ENCODE results near the gene RMRP. TPM values are rescaled to one million over a fixed set of nuclear protein-coding genes. Genes with fewer than 3 reads are reported as not detected.

Gene RMRP
- total RNA-seq, 2 experiments from 2014 or later: 12,624 to 26,575 TPM

DNA sequence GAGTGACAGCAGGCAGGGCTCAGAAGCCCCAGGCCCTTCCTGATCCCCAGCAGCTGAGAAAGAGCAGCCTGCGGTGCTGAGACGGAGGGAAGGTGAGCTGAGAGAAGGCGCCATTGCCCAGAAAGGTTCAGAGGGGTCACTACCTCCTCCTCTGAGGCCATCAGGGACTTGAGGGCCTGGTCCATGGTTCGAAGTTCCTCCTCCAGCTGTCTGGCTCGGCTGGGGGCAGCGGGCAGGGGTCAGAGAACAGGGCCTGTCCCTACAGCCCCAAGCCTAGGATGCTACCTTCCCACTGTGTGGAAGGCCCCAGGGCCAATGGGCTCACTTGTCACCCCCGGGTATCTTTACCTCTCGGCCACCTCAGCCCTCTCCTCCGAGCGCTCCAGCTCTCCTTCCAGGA lies 27.1 kb upstream of the RMRP start:
- POLR2A ChIA-PET: interaction anchor here (0.7 to 2.0 kb wide), 3 partner anchors 26 to 46 kb away, joined by 3 to 7 read pairs (median 4); partner anchors contain the start of genes CCDC107 and RMRP
- no peaks in the 10 kb centered on the region for H3K9me2 ChIP-seq (ENCODE audit: insufficient read depth, low read length)
- H3K4me3 ChIP-seq (ENCODE audit: low read depth, low read length, poor library complexity, severe bottlenecking): no peak overlapping the region
- no peaks in the 10 kb centered on the region for H4K20me1 ChIP-seq (ENCODE audit: insufficient read depth, low read length)
- no peak for TF ChIP-seq EZH2phosphoT487 (IDR thresholded peaks at IDR 0.05; ENCODE audit: borderline replicate concordance, low read depth, low read length)
- TF ChIP-seq, protein P1, sequence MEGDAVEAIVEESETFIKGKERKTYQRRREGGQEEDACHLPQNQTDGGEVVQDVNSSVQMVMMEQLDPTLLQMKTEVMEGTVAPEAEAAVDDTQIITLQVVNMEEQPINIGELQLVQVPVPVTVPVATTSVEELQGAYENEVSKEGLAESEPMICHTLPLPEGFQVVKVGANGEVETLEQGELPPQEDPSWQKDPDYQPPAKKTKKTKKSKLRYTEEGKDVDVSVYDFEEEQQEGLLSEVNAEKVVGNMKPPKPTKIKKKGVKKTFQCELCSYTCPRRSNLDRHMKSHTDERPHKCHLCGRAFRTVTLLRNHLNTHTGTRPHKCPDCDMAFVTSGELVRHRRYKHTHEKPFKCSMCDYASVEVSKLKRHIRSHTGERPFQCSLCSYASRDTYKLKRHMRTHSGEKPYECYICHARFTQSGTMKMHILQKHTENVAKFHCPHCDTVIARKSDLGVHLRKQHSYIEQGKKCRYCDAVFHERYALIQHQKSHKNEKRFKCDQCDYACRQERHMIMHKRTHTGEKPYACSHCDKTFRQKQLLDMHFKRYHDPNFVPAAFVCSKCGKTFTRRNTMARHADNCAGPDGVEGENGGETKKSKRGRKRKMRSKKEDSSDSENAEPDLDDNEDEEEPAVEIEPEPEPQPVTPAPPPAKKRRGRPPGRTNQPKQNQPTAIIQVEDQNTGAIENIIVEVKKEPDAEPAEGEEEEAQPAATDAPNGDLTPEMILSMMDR (conservative IDR thresholded peaks at IDR 0.05; ENCODE audit: low read length): no peak
- intact Hi-C loops (cut with micrococcal nuclease; ENCODE audit: unreplicated experiment): no loop called here
- H3K79me2 ChIP-seq (ENCODE audit: insufficient read depth, low read depth, low read length): no peaks in the 10 kb centered on the region
- CTCF ChIA-PET (ENCODE audit: unreplicated experiment): interaction anchor here (0.9 kb wide), 1 partner anchor 11 kb away, joined by 4 read pairs; no protein-coding TSS in a partner anchor
- BruUV-seq (replicated peaks): no TSS peak
- H3K4me1 ChIP-seq (ENCODE audit: insufficient read depth, low read length, poor library complexity, severe bottlenecking): peaks cover 60% of the 10 kb centered on the region
- no peak for DNase-seq (ENCODE audit: low spot score)
- no peaks in the 10 kb centered on the region for H3K36me3 ChIP-seq (ENCODE audit: insufficient read depth, low read length)
- no peak overlapping the region for H3K4me2 ChIP-seq (ENCODE audit: low read length)
- H3K9me3 ChIP-seq (ENCODE audit: low read length): no peaks in the 10 kb centered on the region
- no peak overlapping the region for H3K27ac ChIP-seq (ENCODE audit: low read depth, low read length, poor library complexity, severe bottlenecking)
- H2AFZ ChIP-seq (ENCODE audit: low read length): no peak overlapping the region

DNA sequence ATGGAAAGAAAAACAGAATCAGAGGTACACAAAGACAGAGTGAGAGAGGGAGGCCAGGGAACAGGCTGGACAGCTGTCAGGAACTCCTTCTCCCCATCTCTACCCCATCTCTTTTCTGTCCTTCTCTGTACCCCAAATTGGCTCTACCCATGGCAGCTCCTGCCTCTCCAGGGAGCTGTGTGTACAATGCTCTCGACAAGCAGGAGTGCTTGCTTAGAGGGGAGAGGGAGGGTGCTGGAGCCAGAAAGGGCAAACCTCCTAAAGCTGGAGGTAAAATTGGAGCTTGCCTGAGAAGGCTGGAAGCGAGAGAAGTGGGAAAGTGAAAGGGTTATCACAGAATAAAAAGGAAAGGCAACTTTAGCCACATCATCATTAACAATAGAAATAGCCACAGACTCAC lies 25.5 kb upstream of the RMRP start:
- Histone ChIP-seq H2AFZ (ENCODE audit: low read length) (no peak overlapping the region), H3K36me3 (ENCODE audit: insufficient read depth, low read length) (no peaks in the 10 kb centered on the region), H3K27ac (ENCODE audit: low read depth, low read length, poor library complexity, severe bottlenecking) (no peak overlapping the region), H3K9me2 (ENCODE audit: insufficient read depth, low read length) (no peaks in the 10 kb centered on the region), H4K20me1 (ENCODE audit: insufficient read depth, low read length) (no peaks in the 10 kb centered on the region), H3K9me3 (ENCODE audit: low read length) (no peaks in the 10 kb centered on the region), H3K4me2 (ENCODE audit: low read length) (no peak overlapping the region), H3K4me1 (ENCODE audit: insufficient read depth, low read length, poor library complexity, severe bottlenecking) (peaks cover 54% of the 10 kb centered on the region), H3K4me3 (ENCODE audit: low read depth, low read length, poor library complexity, severe bottlenecking) (no peak overlapping the region), H3K79me2 (ENCODE audit: insufficient read depth, low read depth, low read length) (no peaks in the 10 kb centered on the region)
- ChIA-PET CTCF (ENCODE audit: unreplicated experiment) (interaction anchor here (0.7 kb wide), 1 partner anchor 14 kb away, joined by 3 read pairs; no protein-coding TSS in a partner anchor), POLR2A (interaction anchor here (0.7 to 1.6 kb wide), 6 partner anchors 11 to 64 kb away, joined by 3 to 4 read pairs (median 4); partner anchors contain the start of gene ARHGEF39)
- intact Hi-C loops (cut with micrococcal nuclease; ENCODE audit: unreplicated experiment): no loop called here
- DNase-seq (ENCODE audit: low spot score): no peak
- BruUV-seq (replicated peaks): no TSS peak
- no peak for TF ChIP-seq EZH2phosphoT487 (IDR thresholded peaks at IDR 0.05; ENCODE audit: borderline replicate concordance, low read depth, low read length)
- TF ChIP-seq, protein P1 (conservative IDR thresholded peaks at IDR 0.05; ENCODE audit: low read length): no peak

DNA sequence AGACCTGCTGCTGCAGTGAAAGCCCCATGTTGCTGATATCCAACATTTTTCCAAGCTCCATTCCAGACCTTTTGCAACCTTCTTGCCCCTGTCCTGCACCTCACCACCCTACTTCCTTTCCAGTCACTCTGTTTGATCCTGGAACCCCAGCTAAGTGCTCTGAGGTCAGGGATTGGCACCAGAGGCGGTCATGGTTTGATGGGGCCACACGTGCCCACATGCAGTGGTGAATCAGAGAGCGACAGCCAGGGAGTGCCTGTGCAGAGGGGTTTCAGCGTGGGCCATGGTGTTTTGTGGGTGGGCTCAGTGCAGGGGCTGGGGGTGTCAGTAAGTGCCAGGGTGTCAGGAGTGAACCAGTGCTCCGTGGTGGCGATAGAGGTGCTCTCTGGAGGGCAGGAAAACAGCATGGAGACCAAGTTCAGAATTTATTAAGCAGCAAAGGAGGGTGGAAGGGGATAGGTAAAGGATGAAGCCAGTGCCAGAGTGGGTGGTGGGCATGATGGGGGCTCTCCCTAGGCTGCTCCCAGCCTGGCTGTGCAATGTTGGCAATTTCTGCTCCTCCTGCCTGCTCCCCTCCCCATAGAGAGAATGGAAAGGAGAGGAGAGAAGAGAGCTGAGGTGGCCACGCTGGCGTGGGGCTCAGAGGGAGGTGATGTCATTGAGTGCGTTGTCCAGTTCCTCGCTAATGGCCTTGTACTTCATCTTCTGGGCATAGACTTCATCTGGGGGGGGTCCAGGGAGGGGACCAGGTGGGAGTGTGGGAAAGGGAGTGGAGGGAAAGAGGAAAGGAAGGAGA lies 24.9 kb upstream of the RMRP start:
- ChIA-PET CTCF (ENCODE audit: unreplicated experiment) (no interaction called here), POLR2A (interaction anchor here (0.7 to 1.6 kb wide), 6 partner anchors 12 to 63 kb away, joined by 3 to 4 read pairs (median 4); partner anchors contain the start of gene ARHGEF39)
- no peak overlapping the region for H3K27ac ChIP-seq (ENCODE audit: low read depth, low read length, poor library complexity, severe bottlenecking)
- H2AFZ ChIP-seq (ENCODE audit: low read length): no peak overlapping the region
- H3K36me3 ChIP-seq (ENCODE audit: insufficient read depth, low read length): no peaks in the 10 kb centered on the region
- H4K20me1 ChIP-seq (ENCODE audit: insufficient read depth, low read length): no peaks in the 10 kb centered on the region
- TF ChIP-seq EZH2phosphoT487 (IDR thresholded peaks at IDR 0.05; ENCODE audit: borderline replicate concordance, low read depth, low read length): no peak
- TF ChIP-seq, protein P1 (conservative IDR thresholded peaks at IDR 0.05; ENCODE audit: low read length): no peak
- H3K9me2 ChIP-seq (ENCODE audit: insufficient read depth, low read length): no peaks in the 10 kb centered on the region
- intact Hi-C loops (cut with micrococcal nuclease; ENCODE audit: unreplicated experiment): no loop called here
- DNase-seq (ENCODE audit: low spot score): no peak
- peaks cover 48% of the 10 kb centered on the region for H3K4me1 ChIP-seq (ENCODE audit: insufficient read depth, low read length, poor library complexity, severe bottlenecking)
- H3K4me3 ChIP-seq (ENCODE audit: low read depth, low read length, poor library complexity, severe bottlenecking): no peak overlapping the region
- no peaks in the 10 kb centered on the region for H3K79me2 ChIP-seq (ENCODE audit: insufficient read depth, low read depth, low read length)
- no peak overlapping the region for H3K4me2 ChIP-seq (ENCODE audit: low read length)
- no TSS peak for BruUV-seq (replicated peaks)
- H3K9me3 ChIP-seq (ENCODE audit: low read length): no peaks in the 10 kb centered on the region
